HG03280 (cell line): ENCODE data around the gene CHRNB4.

ENCODE experiments used
- ATAC-seq: cut with Tn5 transposase; IDR thresholded peaks from one replicate; pipeline ENCODE4 v1.9.1; 2021; ENCODE audit warnings: mild to moderate bottlenecking, moderate library complexity; ENCODE audit not compliant: unreplicated experiment

Gene CHRNB4

DNA sequence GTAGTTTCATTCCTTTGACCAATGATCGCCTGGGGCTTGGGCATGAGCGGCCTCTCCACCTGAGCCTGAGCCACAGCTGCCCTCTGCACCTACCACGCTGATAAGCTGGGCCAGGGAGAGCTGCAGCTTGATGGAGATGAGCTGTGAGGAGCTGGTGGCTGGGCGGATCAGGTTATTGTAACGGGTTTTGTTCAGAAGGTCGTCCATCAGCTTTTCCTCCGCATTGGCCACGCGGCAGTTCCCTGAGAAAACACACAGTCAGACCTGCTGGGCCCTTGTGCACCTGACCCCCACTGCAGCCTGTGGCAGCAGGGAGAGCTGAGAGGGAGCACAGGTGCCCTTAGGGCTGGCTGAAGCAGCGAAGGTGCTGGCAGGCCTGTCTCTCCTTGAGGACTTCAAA is 5.7 kb downstream of the CHRNB4 start:
- no peak for ATAC-seq

DNA sequence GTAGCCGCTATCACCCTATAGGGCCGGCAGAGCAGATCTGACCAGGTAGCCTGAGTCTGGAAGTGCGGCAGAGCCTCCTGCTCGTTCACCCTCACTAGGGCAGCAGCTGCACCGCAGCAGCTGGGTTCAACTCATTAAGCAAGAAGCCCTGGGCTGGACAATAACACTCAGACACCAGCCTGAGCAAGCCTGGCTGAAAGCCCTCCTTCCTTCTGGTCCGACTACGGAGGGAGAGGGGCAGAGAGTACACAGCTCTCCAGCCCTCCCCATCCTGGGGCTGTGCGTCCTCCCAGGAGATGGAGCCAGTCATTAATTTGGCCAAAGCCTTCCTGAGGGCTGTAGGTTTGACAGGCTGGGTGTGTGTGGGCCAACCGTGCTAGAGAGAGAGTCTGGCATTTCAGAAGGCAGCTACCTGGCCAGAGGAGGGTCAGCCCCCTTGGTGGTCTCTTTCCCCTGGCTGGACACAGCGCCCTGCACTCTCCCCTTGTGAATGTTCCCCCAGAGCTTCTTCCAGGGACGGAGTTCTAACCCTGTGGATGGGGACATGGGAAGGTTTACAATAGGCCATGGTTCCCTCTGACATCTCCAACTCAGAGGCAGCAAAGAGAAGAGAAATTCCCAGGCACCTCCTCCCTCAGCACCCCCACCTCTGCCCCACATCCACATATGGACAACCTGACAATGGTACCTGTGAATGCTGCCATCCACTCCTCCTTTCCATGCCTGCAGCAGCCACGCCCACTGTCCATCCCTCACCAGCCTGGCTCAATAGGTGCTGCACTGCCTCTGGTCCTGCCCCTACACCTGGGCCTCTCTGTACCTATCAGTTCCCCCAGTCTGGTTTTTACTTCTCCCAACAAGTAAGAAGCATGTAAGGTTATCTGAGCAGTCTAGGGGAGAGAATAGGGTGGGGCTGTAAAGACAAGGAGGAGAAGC is 6.5 kb downstream of the CHRNB4 start:
- no peak for ATAC-seq

DNA sequence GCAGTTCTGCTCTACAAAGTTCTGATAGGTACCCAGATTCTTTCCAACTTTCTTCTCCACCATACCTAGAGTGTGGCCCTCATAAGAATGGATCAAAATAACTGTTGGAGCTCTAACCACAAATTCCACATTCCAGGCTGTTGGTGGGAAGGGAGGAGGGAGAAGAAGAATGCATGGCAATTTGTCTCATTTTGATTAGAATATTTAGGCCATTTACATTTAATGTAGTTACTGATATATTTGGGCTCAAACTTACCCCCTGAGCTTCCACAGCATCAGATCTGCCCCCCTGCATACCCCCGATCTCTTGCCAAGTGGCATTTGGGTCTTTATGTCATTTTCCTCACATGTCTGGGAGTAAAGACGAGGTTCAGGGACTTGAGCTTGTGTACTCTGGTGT is 7.7 kb downstream of the CHRNB4 start:
- no peak for ATAC-seq

DNA sequence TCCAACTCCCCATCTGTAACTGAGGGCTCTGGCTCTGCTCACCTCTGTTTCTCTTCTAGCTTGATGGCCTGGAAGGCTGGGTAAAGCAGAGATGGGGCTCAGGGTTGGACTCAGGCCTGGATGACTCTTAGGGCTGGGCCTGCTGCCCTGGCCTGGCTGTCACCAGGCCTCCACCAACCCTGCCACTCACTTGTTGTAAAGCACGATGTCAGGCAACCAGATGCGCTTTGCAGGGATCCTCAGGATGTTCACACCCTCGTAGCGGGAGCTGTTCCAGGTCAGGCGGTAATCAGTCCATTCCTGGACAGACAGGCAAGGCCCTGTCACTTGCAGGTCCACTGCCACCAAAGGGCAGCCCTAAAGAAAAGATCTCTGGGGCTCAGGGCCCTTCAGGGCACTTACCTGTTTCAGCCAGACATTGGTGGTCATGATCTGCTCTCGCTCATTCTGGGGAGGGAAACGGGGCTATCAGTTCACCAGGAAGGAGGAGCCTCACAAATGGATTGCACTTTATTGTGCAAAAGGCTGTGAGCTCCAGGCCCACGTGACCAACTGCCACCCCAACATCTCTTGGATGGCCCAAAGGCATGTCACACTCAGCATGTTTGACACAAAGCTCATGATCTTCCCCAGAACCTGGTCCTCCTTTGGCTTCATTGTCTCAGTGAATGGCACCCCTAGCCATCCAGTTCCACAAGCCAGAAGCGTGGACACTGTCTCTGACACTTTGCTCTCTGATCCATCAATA is 9.9 kb downstream of the CHRNB4 start:
- no peak for ATAC-seq

DNA sequence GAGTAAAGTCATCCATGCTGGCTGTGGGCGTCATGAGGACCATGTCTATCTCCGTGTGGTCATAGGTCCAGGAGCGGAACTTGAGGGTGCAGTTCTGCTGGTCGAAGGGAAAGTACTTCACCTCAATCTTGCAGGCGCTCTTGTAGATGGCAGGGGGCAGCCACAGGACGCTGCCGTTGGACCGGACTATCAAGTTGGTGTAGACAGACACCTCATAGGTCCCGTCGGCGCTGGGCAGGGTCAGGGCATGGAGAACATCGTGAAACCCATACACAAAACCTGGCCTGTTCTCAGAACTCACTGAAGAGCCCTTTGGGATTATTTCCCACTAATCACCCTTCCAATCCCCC is 11.3 kb downstream of the CHRNB4 start:
- no peak for ATAC-seq

DNA sequence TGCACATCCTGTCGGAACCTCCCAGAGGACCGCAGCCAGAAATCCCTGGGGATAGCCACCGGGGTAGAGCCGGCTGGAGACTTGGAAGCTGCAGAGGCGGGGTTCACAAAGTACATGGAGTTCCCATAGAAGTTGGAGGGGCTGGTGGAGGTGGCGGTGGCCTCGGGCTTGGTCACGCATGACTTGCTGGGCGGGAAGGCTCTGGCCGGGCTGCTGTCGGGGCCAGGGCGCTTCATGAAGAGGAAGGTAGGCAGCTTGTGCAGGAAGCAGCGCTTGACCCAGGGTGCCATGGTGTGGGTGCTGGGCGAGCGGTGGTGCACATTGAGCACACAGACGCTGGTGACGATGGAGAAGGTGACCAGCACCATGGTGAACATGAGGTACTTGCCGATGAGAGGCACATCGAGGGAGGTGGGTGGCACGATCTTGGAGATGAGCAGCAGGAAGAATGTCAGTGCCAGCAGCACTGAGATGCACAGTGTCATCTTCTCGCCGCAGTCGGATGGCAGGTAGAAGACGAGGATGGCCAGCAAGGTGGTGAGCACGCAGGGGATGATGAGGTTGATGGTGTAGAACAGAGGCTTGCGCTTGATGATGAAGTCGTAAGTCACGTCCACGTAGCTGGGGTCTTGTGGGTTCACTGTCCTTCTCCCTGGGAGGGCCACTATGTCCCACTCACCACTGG is 11.8 kb downstream of the CHRNB4 start:
- ATAC-seq = no peak

DNA sequence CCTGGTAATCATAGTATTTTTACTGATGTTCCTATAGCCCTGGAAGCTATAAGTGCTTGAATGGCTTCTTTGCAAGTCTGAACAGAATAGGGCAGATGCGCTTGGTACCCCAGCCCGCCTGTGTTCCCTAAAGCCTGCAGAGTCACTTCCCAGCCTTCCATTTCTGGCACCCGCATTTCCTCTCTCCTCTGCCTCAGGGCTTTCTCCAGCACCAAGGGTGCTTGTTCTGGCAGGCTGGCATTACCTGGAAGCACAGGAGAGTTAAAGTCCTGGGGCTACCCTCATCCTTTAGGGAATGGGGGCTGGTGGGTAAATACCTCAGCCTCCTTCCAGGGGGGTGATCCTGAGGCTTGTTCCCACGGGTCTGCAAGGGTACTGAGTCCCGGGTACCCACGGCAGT is 12.8 kb downstream of the CHRNB4 start:
- ATAC-seq = no peak

DNA sequence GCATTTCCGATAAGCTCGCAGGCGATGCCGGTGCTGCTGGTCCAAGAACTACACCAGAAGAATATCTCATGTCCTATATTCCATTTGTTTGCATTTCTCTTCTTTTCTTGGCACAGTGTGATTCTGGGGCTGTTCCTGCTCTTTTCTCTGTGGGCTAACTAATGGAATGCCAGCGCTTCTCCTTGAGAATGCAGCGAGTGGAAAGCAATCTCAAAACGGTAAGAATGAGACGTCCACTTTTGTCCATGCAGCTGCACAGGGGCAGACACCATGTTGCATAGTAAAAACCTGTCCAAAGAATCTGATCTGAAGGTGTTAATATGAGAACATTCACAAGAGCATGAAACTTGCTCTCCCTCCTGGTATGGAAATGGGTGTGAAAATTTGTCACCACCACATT is 13.7 kb downstream of the CHRNB4 start:
- no peak for ATAC-seq

DNA sequence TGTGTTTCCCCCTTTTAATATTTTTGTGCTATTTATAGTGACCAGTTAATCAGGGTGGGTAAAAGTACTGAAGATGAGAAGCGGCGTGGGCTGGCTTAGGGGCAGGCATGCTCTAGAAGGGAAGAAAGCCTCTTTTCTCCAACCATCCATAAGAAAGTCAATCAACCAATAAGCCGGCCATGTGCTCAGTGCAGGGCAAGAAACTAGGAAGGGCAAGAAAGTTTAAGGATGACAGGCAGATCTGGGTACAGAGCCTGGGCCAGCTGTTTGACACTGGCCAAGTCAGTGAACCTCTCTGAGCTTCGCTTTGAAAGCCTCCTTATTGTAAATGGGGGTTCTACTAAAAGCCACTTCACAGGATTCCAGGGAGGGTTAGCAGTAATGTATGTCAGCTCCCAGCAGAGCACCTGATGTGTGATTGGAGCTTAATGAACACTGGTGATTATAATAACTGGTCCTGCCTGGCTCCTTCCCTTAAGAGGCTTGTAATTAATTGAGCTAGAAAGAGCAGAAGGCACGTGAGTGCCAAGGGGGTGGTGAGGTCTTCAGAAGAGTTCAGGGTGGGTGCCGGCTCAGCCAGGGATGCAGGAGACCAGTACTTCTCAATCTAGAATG is 14.5 kb downstream of the CHRNB4 start:
- ATAC-seq = no peak

DNA sequence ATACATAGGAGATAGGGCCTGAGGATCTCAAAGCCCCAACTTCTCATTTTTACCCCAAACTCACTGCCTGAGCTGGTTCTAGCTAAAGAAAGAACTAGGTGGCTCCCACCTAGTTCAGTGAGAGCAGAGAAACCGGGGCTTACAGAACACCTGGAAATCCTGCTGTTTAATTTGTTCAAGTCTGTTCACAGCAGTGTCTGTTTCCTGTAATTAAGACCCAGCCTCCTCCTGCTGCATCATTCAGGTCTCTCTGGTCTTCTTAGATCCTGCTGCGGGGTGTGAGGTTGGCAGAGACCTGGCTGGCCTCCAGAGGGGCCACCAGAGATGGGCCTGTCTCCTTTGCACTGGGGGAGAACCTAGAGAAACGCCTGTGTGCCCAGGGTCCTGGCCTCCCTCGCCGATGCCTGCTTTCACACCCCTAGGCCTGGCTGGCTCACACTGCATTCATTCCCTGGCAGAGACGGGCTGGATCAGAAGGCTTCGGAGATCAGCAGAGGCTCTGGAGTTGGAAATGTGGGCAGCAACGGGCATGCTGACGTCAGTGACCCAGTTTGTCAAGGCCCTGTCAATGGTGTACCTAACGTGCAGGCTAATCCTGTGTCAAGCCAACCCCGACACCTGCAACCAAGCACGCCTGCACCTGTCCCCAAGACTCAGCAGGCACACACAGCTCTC is 15.3 kb downstream of the CHRNB4 start:
- no peak for ATAC-seq

DNA sequence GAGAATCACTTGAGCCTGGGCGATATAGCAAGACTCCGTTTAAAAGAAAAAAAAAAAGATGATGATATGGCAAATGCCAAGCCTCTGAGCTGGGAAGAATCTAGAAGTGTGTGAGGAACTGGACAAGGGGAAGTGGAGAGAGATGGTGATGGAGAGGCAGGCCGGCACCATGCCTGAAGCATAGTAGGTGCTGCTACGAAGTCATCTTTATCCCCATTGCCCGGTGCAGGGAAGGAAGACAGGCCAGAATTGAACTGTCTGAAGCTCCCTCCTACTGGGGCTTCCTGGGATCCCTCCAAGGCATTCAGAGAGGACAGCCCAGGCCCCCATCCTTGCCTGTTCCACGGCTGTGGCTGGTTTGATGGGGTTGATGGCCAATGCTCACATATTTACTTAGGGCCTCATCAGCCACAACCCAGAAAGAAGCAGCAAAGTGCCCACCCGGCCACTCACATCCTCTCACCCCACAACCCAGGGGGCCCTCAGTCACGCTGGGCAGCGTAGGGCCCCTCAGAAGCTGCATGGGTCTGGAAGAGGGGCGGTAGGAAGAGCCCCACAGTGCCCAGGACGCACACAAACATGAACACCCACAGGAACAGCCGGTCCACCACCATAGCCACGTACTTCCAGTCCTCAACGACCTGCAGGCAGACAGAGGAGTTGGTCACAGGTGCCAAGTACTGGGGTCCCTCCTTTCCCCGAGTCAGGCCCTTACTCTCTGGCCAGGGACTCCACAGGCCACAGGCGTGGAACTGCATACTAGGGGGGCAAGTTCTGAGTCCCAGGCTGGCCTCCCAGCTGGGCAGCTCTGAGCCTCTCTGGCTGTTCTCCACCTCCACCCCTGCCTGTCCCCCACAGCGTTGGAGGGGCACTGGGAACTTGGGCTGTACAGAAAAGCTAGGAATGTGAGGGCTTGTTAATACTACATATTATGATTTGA is 16.1 kb downstream of the CHRNB4 start:
- no peak for ATAC-seq

DNA sequence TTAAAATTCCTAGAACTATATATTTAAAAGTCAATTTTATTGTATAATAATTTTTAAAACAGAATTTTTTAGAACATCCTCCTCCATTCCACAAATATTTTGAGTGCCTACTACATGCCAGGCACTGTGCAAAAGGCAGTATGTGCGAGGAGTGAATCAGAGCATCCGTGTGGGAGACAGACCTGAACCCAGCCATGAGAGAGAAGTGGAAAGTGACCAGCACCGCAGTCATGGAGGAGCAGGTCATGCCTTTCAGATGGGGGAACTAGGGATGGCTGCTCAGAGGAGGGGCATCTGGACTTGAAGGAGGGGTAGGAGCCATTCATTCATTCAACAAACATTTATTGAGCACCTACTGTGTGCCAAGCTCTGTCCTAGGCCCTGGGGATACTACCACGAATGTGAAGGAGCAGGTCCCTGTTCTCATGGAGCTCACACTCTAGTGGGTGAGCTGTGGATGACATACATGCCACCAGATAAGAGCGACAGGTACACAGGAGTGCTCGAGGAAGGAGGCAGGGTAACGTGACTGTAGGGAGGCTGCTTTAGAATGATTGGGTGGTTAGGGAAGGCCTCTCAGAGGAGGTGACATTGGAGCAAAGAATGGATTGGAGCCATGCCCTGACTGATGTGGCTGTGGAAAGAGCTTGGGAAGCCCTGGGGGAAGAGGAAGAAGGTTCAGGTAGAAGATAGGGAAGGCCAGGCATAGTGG is 17.1 kb downstream of the CHRNB4 start:
- no peak for ATAC-seq

DNA sequence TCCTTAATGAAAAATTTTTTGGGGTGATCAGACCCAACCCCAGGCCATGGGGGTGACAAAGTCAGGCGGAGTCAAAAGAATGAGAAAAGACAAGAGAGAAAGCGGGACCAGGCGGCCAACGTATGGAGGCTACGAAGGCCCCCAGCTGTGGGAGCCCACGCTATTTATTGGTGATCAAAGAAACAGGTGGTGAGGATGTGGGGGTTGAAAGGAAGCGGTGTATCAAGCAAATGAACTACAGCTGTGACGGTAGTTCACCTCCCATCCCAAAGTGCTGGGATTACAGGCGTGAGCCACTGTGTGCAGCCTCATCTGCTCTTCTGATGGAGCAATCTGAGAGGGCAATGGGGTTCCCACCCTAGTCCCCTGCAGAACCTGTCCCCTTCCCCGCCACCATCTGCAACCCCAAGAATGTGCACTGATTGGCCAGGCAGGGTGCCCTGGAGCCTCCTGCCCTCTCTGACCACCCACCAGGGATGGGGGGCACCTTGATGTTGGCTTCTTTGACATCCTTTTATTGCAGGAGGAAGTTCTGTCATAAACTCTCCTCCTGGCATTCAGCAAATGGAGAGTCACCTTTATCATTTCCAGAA is 19.1 kb downstream of the CHRNB4 start:
- no peak for ATAC-seq

DNA sequence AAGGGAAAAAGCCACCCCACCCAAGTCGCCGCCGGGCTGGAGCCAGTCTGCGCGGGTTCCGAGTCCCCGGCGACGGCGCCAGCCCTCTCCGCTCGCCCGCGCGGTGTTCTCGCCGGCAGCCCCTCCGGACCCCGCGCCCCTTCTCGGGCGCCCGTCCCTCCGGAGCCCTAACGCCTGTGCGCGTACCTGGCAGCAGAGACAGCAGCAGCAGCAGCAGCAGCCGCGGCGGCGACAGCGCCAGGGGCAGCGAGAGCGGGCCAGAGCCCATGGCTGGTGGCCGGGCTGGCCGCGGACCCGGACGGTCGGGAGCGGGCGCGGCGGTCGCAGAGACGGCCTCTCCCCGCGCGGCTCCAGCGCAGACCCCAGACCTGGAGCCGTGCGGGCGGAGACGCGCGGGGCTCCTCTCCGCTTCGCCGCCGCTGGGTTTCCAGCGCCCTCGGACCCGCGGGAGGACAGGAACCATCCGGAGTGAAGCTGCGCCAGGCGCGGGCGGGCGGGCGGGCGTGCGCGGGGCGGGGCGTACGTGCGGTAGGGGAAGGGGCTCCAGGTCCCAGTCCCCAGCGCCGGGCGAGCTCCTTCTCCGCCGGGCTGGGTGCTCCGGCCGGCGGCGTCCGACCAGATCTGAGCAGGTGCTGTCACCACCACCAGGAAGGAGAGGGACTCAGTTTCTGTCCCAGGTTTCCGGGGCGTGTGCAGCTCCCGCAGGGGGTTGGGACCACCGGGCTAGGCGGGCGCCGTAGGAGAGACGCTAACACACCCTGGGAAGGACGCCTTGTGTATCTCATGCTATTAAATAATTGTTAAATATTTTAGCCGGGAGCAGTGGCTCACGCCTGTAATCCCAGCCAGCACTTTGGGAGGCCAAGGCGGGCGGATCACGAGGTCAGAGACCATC is 20.2 kb downstream of the CHRNB4 start, which contains the start of gene CHRNA3:
Gene CHRNA3, minus strand, starts transcription at position 470 of the 895 bp plus-strand sequence. Its CDS starts 202 bp downstream, at position 268.
- ATAC-seq = no peak

DNA sequence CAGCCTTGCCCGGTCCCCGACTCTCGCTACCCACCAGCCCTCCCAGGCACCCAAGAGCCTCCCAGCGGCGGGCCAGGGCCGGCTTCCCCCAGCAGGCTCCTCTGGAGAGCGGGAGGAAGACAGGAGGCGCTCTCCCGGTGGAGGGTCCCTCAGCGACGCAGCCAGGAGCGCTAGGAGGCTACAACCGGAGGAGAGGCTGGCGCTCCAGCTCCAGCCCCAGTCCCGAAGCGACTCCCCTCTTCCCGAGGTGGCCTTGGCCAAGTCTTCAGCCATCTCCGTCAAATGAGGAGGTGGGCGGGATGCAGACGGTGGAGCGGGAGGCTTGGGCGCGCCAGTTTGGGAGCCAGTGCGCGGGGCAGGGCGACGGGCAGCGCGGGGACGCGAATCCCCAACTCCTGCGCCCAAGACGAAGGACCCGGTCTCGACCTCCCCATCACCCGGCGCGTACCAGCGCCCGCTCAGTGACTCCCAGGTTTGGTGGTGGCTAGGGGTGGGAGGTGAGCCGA is 20.9 kb downstream of the CHRNB4 start:
- no peak for ATAC-seq

DNA sequence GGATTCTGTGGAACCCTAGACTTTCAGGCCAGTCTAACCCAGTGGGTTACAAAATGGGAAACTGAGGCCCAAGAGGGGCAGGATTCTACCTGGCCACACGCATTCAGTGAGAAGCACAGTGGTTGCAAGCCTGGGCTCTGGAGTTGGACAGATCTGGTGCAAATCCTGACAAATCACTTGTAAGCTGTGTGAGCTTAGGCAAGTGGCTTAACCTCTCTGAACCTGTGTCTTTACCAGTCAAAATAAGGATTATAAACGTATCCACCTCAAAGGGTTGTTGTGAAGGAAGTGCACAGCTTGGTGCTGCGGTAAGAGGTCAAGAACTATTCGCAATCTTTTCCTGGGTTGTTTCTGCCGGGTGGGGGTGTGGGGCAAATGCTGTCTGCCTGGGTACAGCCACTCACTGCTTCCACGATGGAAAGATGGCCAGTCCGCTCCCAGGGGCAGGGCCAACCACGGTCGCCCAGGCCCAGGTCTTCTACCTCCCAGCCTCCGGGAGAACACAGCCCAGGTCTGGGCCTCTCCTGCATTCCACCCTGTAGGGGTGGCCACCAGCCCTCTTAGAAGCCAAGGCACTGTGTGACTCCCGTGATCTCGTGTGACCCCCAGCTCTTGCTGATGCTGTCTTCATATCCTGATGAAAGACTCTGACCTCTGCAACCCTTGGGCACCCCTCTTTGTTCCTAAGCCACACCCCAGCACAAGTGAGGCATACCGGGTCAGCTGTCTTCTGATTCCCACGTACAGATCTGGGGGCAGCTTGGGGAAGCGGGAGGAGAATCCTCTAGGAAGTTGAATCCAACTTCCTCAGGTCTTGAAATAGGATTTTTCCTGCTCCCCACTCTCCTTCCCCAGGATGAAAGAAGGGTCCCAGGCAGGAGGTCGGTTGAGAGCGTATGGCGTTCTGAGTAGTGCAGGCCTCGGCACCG is 21.7 kb downstream of the CHRNB4 start:
- no peak for ATAC-seq
